T-helper 1 cell treated with Interleukin-12 subunit alpha and Interleukin-12 subunit beta and Interleukin-4 antibody, amounts not matched to agents 30 ng/mL and 1 ng/mL, for 36 hours (primary cell): ENCODE data around the gene SCGN. TPM values are rescaled to one million over a fixed set of nuclear protein-coding genes. Genes with fewer than 3 reads are reported as not detected.

Source experiments
- intact Hi-C: fragments of 100-400 bp; cut with micrococcal nuclease; formaldehyde crosslinking; loops from one replicate; pipeline ENCODE4 v1.15.1; 2024
- total RNA-seq: library from RNA; stranded (reverse); gene quantifications from 2 replicates; pipeline ENCODE4 v1.2.3, GENCODE V29; 2022

Gene SCGN
- total RNA-seq, 1 donor from 2014 or later: not detected

GRCh38 chr6:25685251-25685650 is 33.2 kb downstream of the SCGN start:
- intact Hi-C loops: no loop called here

DNA sequence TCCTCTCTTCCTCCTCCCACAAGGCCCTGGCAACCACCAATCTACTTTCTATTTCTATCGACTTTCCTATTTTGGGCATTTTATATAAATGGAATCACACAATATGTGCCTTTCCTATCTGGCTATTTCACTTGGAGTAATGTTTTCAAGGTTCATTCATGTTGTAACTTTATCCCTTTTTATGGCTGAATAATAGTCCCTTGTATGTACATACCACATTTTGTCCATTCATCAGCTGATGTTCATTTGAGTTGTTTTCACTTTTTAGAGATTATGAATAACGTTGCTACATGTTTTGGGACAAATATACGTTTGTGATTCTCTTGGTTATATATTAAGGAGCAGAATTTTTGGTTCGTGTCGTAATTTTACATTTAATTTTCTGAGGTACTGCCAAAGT is 33.9 kb downstream of the SCGN start:
- intact Hi-C loops: no loop called here

DNA sequence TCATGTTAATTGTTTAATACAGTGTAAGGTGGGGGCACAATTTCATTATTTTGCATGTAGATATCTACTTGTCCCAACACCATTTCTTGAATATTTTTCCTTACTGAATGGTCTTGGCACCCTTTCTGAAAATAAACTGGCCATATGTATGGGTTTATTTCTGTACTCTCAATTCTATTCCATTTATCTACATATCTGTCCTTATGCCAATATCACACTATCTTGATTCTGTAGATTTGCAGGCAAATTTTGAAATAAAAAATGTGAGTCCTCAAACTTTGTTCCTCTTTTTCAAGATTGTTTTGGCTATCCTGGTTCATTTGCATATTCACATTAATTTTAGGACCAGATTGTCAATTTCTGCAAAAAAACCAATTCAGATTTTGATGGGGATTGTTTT is 34.8 kb downstream of the SCGN start:
- intact Hi-C loops: no loop called here

- intact Hi-C loops: no loop called here
Measured at GRCh38 chr6:25689966-25690365, 38.0 kb downstream of the SCGN start.

GRCh38 chr6:25691894-25692293 is 39.9 kb downstream of the SCGN start:
- intact Hi-C loops: no loop called here

GRCh38 chr6:25692472-25692871 is 40.5 kb downstream of the SCGN start:
- intact Hi-C loops: no loop called here

- intact Hi-C loops: no loop called here
Measured at GRCh38 chr6:25694366-25694765, 42.4 kb downstream of the SCGN start.

GRCh38 chr6:25695671-25696070 is 43.7 kb downstream of the SCGN start:
- intact Hi-C loops: no loop called here

DNA sequence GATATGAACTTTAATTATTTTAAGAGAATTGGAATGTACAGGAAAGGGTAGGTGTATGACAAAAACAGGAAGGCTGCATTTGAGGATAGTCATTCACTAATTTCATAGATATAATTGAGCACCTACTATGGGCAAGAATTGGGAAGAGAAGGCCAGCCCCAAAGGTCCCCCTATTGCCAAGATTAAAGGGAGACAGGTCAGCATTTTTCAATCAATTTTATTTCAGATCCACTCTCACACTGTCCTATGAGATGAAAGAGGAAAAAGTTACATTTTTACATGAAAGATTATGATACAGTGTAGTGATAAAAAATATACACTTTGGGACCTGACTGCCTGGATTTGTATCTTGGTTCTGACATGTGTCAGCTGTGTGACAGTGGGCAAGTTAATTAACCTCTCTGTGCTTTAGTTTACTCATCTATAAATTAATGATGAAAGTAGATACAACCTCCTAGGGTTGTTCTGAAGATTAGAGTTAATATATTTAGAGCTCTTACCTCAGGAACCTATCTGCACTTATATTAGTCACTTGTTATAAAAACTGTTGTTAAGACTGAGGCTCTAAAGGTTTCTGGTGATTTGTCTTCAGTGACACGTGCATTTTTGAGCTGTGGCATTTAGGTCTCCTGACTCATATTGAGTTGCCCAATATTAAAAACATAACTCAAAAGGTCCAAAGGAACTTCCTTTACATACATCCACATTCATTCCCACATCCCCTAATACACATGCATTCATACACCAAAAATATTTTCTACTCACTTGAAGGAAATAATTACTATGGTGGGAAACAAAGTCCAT is 45.7 kb downstream of the SCGN start:
- intact Hi-C loops: no loop called here

DNA sequence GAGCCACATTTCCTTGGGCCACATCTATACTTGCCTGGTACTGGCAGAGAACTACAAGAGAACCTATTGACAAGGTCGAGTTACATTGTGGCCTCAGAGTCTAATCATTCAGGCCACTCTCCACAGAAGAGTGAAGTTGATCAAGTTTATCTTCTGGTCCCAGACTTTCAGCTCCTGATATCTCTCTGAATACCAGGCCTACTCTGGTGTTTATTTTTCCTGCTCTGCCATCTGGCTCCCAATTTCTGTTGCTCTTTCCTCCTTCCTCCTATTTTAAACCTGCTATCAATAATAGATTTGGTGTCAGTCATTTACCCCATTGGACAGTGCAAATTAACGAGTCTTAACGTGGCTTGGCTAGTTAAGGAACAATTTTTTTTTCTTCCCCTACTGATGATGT is 46.6 kb downstream of the SCGN start:
- intact Hi-C loops: no loop called here

DNA sequence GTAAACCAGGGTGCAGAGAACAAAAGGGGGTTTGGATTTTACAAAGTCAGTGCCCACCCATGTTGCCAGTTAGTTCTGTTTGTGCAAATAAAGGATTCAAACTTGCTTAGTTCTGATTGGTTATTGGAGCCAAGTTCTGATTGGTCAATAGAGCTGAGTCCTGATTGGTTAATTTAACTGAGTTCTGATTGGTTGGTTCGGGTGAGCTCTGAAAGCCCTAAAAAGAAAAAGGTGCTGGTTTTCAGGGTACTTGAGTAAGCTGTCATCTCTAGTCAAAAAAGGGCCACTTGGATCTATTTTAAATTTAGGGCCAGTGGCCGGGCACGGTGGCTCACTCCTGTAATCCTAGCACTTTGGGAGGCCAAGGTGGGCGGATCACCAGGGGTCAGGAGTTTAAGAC is 47.6 kb downstream of the SCGN start:
- intact Hi-C loops: no loop called here

DNA sequence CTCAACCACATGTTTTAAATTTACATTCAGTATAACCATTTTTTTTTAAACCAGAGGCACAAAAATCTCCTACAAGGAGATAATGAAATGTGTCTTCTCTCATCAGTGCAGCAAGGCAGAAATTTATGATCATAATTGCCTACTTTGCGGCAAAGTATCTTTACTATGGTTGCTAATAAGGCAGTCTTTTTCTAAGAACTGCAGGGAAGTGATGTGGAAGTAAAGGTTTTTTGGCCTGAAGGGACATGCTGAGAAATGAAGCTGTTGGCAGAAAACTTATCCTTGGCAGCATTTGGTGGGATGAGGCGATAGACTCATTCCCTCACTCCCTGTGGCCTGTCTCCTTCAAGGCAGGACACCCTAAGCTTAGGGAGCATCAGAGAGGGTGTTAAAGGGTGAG is 48.7 kb downstream of the SCGN start:
- intact Hi-C loops: no loop called here

DNA sequence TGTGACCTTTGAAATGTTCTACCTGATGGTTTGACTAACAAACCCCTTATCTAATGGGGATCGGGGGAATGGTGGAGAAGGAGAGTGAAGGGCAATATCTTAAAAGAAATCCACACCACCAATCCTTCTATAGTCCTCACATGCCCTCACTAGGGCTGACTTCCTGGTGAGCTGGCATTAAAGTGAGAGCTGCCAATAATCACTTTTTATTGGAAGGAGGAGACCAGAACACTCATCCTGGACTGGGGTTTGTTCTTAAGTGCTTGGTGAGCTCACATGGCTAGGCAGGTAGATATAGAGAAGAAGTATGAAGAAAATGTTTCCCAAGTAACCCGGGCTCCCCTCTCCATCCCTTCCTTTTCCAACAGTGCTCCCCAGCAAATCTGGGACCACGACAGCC is 49.8 kb downstream of the SCGN start:
- intact Hi-C loops: no loop called here

- intact Hi-C loops: no loop called here
Measured at GRCh38 chr6:25703005-25703404, 51.0 kb downstream of the SCGN start.

DNA sequence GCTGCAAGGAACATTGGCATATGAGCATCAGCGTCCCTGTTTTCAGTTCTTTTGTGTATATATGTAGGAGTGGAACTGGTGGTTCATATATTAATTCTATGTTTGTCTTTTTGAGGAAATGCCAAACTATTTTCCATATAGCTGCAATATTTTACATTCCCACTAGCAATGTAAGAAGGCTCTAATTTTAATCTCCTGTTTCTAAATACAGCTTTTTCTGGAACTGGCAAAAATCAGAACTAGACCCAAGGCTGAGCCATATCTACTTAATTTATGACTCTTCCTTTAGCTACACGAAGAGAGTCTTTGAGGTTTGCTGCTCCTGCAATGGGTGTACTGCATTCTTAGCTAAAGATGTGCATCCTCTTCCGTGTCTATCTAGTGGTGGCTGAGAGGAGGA is 52.0 kb downstream of the SCGN start:
- intact Hi-C loops: no loop called here

- intact Hi-C loops: no loop called here
Measured at GRCh38 chr6:25706314-25707014, 54.4 kb downstream of the SCGN start.

DNA sequence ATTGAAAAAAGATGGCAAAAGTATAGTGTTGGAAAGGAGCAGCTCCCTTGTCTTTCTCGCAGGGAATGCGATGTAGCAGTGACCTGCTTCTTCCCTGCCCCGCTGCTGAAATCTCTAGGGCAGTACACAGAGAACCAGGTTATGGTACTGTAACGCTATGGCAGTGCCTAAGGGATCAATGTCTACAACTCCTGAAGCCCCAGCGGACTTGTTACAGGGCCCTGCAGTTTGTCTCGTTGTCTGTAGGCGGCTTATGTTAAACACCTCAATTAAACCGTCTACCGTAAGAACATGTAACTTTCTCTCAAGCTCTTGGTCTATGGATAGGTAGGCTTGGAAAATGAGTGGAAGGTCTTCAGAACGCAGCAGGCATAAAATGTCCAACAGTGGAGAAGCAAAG is 57.7 kb downstream of the SCGN start:
- intact Hi-C loops: no loop called here

- intact Hi-C loops: no loop called here
Measured at GRCh38 chr6:25710287-25710686, 58.3 kb downstream of the SCGN start.

- intact Hi-C loops: no loop called here
Measured at GRCh38 chr6:25713824-25714223, 61.8 kb downstream of the SCGN start.

DNA sequence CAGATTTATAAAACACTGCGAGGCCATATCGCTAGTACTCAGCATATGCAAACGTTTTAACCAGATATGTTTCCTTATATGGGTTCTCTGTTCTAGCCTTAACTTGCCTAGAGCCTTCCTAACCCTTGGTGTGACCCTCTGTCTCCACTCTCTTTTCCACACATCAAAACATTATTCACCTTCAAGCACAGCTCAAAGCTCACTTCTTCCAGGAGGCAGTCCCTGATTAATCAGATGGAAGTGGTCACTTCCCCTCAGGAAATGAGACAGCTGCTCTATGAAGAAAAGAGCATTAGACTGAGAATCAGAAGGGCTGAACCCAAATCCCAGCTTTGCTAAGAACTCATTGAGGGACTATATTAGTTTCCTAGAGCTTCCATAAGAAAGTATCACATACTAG is 62.8 kb downstream of the SCGN start:
- intact Hi-C loops: no loop called here

GRCh38 chr6:25715794-25716193 is 63.8 kb downstream of the SCGN start:
- intact Hi-C loops: no loop called here

DNA sequence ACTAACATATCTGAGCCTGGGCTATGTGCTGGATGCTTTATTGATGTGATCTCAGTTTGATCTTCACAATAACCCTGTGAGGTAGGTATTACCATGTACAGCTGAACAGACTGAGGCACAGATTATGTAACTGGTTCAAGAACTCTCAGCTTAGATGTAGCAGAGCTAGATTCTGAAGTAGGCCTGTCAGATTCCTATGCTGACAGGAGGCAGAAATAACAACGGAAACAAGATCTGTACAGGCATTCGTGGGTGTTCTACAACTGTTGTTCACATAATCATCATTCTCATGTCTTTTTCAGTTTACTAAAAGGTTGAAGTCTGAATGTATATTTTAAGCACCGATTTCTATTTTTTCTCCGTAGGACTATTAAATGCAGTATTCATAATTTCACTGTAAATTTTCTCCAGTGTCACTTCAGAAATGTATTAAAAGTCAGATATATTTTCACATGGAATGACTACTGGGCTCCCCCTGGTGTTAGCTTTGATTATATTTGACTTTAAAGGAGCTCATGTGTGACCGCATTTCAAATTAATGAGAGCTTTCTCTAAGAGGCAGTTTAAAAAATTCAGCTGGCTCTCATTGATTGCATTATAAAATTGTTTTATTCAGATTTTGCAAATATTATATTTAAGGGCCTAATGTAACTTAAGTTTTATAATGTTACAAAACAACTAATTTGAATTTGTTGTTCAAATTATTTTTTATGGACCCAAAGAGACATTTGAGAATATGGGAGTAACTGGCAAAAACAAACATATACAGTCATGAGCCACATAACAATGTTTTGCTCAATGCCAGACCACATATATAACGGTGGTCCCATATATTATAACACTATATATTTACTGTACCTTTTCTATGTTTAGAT is 66.1 kb downstream of the SCGN start:
- intact Hi-C loops: no loop called here
